NT2/D1 (cell line): ENCODE measurements around the gene BMP10.

Experiments used
- SUZ12 ChIP-seq: IDR thresholded peaks from 2 replicates; pipeline ENCODE4 v1.6.1; 2011; ENCODE audit not compliant: insufficient read length, insufficient read depth; ENCODE audit errors: extremely low read depth
- YY1 ChIP-seq: IDR thresholded peaks from 2 replicates; pipeline ENCODE4 v1.6.1; 2011; ENCODE audit not compliant: insufficient read length, insufficient read depth
- ZNF274 ChIP-seq: IDR thresholded peaks from 2 replicates; pipeline ENCODE4 v1.6.1; 2011; ENCODE audit warnings: mild to moderate bottlenecking, low read depth, low read length

- TF ChIP-seq ZNF274: no peak
- TF ChIP-seq YY1: no peak
- TF ChIP-seq SUZ12: no peak
Observed at GRCh38 chr2:68878753-68879152, 7.6 kb upstream of the BMP10 start.
